ENCODE data around the gene MRPS17. TPM values are rescaled to one million over a fixed set of nuclear protein-coding genes. Genes with fewer than 3 reads are reported as not detected.

Gene MRPS17
- total and polyA plus RNA-seq, 2 donors (not counting 1 experiment from before 2014, with no cell fraction given) = 4.2 to 13.0 TPM

DNA sequence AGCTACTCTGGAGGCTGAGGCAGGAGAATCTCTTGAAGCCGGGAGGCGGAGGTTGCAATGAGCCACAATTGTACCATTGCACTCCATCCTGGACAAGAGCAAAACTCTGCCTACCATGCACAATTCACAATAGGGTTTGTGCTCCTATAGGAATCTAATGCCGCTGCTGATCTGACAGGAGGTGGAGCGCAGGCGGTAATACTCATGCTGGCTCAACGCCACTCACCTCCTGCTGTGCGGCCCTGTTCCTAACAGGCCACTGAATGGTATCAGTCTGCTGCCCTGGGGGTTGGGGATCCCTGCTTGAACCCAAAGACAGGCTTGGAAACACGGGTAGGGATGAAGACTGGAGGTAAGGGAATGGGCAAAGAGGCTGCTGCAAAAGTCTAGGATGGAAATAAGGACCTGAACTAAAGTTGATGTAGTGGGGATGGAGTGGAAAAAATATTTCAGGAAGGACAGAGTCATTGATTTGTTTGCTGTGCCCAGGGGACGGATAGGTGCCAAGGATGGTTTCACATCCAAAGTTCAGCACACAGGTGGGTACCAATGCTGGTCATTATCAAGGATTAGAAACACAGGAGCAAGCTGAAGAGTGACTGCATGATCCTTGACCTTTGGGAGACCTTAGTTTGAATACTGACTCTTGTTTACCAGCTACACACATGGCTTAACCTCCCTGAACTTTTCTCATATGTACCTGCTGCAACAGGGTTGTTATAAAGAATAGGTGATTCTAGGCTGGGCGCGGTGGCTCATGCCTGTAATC lies 2.2 kb downstream of the MRPS17 start:
- no peaks in the 10 kb centered on the region for H3K9me3 Mint-ChIP-seq (ENCODE audit: insufficient read depth)

DNA sequence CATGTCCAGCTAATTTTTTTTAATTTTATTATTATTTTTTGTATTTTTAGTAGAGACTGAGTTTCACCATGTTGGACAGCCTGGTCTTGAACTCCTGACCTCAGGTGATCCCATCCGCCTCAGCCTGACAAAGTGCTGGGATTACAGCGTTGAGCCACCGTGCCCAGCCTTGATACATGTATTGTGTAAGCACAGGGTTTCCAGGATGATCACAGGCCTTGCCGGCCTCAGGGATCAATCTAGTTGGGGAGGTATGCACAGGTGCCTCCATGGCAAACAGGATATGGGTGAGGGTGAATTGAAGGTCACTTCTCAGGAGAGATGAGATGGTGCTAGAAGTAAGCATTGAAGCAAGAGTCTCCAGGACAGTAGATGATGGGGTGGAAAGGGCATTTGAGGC lies 5.5 kb downstream of the MRPS17 start:
- ChIA-PET POLR2A (no interaction called here), CTCF (no interaction called here)
- Histone ChIP-seq H3K36me3 (replicated peaks in 1 of 2; ENCODE audit: control extremely low read depth in 1 of 2, control insufficient read depth in 1 of 2, extremely low read depth in 1 of 2, insufficient read depth in 2 of 2, low read length in 1 of 2) (peaks cover 0 to 5% of the 10 kb centered on the region in 2 experiments), H3K4me3 (ENCODE audit: control extremely low read depth in 1 of 5, extremely low read depth in 1 of 5, insufficient read depth in 1 of 5, low read depth in 2 of 5, low read length in 4 of 5) (no peak overlapping the region), H2AFZ (ENCODE audit: insufficient read depth, low read depth, low read length, poor library complexity, severe bottlenecking) (no peak overlapping the region), H4K20me1 (ENCODE audit: control insufficient read depth, insufficient read depth, low read length, poor library complexity, severe bottlenecking) (no peaks in the 10 kb centered on the region), H3K4me1 (ENCODE audit: control insufficient read depth in 2 of 2, insufficient read depth in 2 of 2, low read length in 2 of 2) (peaks cover 4 to 10% of the 10 kb centered on the region in 2 donors), H3K27me3 (replicated peaks in 1 of 4; ENCODE audit: control extremely low read depth in 1 of 4, control insufficient read depth in 3 of 4, insufficient read depth in 4 of 4, low read length in 3 of 4) (no peaks in the 10 kb centered on the region), H3K27ac (ENCODE audit: low read length in 2 of 2) (no peak overlapping the region), H3K79me2 (ENCODE audit: control insufficient read depth, insufficient read depth, low read length) (peaks cover 16% of the 10 kb centered on the region), H3K9ac (ENCODE audit: low read length) (no peak overlapping the region), H3K9me3 (ENCODE audit: control extremely low read depth in 1 of 3, control insufficient read depth in 2 of 3, insufficient read depth in 1 of 3, low read length in 2 of 3) (no peaks in the 10 kb centered on the region), H3K4me2 (replicated peaks; ENCODE audit: low read depth, low read length, poor library complexity, severe bottlenecking) (no peak overlapping the region)
- no peaks in the 10 kb centered on the region for H3K9me3 Mint-ChIP-seq (ENCODE audit: insufficient read depth)
- no peaks in the 10 kb centered on the region for H3K27me3 Mint-ChIP-seq
- H3K4me1 Mint-ChIP-seq = peaks cover 9% of the 10 kb centered on the region
- intact Hi-C loops (cut with micrococcal nuclease) = no loop called here
- ATAC-seq (ENCODE audit: low read depth) (no peak), DNase-seq (no peak)
- WGBS (ENCODE audit: insufficient coverage) = 100% methylated on average over 4 of the region's 4 CpGs
- no peak overlapping the region for H3K27ac Mint-ChIP-seq
- TF ChIP-seq EZH2 (IDR thresholded peaks at IDR 0.05; ENCODE audit: borderline replicate concordance, insufficient read depth, low read depth, low read length, poor library complexity, severe bottlenecking) = no peak
- TF ChIP-seq, protein P1, sequence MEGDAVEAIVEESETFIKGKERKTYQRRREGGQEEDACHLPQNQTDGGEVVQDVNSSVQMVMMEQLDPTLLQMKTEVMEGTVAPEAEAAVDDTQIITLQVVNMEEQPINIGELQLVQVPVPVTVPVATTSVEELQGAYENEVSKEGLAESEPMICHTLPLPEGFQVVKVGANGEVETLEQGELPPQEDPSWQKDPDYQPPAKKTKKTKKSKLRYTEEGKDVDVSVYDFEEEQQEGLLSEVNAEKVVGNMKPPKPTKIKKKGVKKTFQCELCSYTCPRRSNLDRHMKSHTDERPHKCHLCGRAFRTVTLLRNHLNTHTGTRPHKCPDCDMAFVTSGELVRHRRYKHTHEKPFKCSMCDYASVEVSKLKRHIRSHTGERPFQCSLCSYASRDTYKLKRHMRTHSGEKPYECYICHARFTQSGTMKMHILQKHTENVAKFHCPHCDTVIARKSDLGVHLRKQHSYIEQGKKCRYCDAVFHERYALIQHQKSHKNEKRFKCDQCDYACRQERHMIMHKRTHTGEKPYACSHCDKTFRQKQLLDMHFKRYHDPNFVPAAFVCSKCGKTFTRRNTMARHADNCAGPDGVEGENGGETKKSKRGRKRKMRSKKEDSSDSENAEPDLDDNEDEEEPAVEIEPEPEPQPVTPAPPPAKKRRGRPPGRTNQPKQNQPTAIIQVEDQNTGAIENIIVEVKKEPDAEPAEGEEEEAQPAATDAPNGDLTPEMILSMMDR (IDR thresholded peaks at IDR 0.05) = no peak
- no peak overlapping the region for H3K4me3 Mint-ChIP-seq

More for the DNA sequence above, 2.2 kb downstream of the MRPS17 start:
- no peak overlapping the region for H3K27ac Mint-ChIP-seq
- H3K4me3 Mint-ChIP-seq = peak overlapping the region; percentile 96
- no peak for TF ChIP-seq EZH2 (IDR thresholded peaks at IDR 0.05; ENCODE audit: borderline replicate concordance, insufficient read depth, low read depth, low read length, poor library complexity, severe bottlenecking)
- TF ChIP-seq, protein P1 (IDR thresholded peaks at IDR 0.05) = no peak
- H3K27me3 ChIP-seq (replicated peaks in 1 of 4; ENCODE audit: control extremely low read depth in 1 of 4, control insufficient read depth in 3 of 4, insufficient read depth in 4 of 4, low read length in 3 of 4) = no peaks in the 10 kb centered on the region
- intact Hi-C loops (cut with micrococcal nuclease) = no loop called here
- H3K9me3 ChIP-seq (ENCODE audit: control extremely low read depth in 1 of 3, control insufficient read depth in 2 of 3, insufficient read depth in 1 of 3, low read length in 2 of 3) = no peaks in the 10 kb centered on the region
- H4K20me1 ChIP-seq (ENCODE audit: control insufficient read depth, insufficient read depth, low read length, poor library complexity, severe bottlenecking) = no peaks in the 10 kb centered on the region
- no peak overlapping the region for H3K27ac ChIP-seq (ENCODE audit: low read length in 2 of 2)
- ChIA-PET CTCF (interaction anchor here (1.7 kb wide), 1 partner anchor 10 kb away, joined by 9 read pairs; the partner anchor contains the start of gene NIPSNAP2), POLR2A (no interaction called here)
- no peak overlapping the region for H3K4me2 ChIP-seq (replicated peaks; ENCODE audit: low read depth, low read length, poor library complexity, severe bottlenecking)
- H3K4me1 ChIP-seq (ENCODE audit: control insufficient read depth in 2 of 2, insufficient read depth in 2 of 2, low read length in 2 of 2) = peaks cover 5 to 19% of the 10 kb centered on the region in 2 donors
- peaks cover 12% of the 10 kb centered on the region for H3K79me2 ChIP-seq (ENCODE audit: control insufficient read depth, insufficient read depth, low read length)
- no peak overlapping the region for H2AFZ ChIP-seq (ENCODE audit: insufficient read depth, low read depth, low read length, poor library complexity, severe bottlenecking)
- H3K27me3 Mint-ChIP-seq = no peaks in the 10 kb centered on the region
- ATAC-seq (ENCODE audit: low read depth) (no peak), DNase-seq (no peak)
- H3K4me1 Mint-ChIP-seq = peaks cover 13% of the 10 kb centered on the region
- 89% methylated on average over 11 of the region's 11 CpGs for WGBS (ENCODE audit: insufficient coverage)
- H3K36me3 ChIP-seq (replicated peaks in 1 of 2; ENCODE audit: control extremely low read depth in 1 of 2, control insufficient read depth in 1 of 2, extremely low read depth in 1 of 2, insufficient read depth in 2 of 2, low read length in 1 of 2) = peaks cover 0 to 5% of the 10 kb centered on the region in 2 experiments
- no peak overlapping the region for H3K9ac ChIP-seq (ENCODE audit: low read length)
- no peak overlapping the region for H3K4me3 ChIP-seq (ENCODE audit: control extremely low read depth in 1 of 5, extremely low read depth in 1 of 5, insufficient read depth in 1 of 5, low read depth in 2 of 5, low read length in 4 of 5)
